NCI-H128 (cell line): ENCODE results near the gene ZFHX3.

Source experiments
- DNase-seq: peaks from one replicate; lab custom pipeline; 2025; ENCODE audit not compliant: unreplicated experiment; lab: John Stamatoyannopoulos, UW

ZFHX3 gene

DNA sequence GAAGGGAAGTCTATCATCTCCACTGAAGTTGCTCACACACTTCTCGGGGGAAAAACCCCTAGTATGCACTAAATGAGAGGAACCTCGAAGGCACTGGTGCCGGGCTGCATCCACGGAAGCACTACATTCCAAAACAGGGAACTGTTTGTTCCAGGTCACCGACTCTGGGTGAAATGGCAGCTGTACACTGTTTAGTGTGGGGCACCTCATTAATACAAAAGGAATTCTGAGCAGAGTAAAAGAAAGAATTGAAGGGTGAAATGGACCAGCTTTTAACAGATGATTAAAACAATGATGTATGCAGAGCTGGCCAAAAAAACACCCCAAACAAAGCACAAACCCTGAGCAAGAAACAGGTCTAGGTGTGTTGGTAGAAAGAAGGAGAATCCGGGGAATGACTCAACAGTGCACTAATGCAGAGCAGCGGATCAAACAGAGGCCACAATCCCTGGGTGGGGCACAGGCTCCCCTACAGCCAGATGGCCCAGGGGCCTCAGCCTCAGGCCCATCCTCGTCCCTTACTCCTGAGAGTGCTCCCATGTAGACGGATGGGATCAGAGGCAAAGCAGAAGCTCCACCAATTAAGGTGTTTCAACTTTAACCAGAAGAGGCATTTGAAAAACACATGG, 161.5 kb downstream of the ZFHX3 start:
- no peak for DNase-seq

GRCh38 chr16:72884573-72884972, 163.4 kb downstream of the ZFHX3 start:
- peak; percentile 19 for DNase-seq

GRCh38 chr16:72884037-72884436, 163.9 kb downstream of the ZFHX3 start:
- no peak for DNase-seq

DNA sequence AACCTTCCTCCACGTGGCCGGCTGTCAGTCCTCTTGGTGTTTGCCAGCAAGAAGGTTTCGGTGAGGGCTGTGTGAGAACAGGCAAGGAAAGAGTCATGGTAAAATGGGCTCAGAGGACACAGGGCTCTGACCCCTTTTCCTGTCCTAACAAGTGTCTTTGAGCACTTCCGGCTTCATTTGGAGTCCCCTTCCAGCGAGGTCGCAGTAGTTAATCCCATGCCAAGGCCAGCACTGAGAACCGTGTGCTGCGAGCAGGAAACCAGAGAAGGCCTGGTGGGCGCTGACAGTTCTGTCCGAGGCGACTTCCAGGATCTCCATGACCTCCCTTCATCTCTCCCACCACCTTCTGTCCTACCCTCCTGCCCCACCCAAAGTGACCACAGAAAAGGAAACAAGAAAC, 168.1 kb downstream of the ZFHX3 start:
- DNase-seq: no peak

GRCh38 chr16:72878301-72879269, 169.3 kb downstream of the ZFHX3 start:
- no peak for DNase-seq

DNA sequence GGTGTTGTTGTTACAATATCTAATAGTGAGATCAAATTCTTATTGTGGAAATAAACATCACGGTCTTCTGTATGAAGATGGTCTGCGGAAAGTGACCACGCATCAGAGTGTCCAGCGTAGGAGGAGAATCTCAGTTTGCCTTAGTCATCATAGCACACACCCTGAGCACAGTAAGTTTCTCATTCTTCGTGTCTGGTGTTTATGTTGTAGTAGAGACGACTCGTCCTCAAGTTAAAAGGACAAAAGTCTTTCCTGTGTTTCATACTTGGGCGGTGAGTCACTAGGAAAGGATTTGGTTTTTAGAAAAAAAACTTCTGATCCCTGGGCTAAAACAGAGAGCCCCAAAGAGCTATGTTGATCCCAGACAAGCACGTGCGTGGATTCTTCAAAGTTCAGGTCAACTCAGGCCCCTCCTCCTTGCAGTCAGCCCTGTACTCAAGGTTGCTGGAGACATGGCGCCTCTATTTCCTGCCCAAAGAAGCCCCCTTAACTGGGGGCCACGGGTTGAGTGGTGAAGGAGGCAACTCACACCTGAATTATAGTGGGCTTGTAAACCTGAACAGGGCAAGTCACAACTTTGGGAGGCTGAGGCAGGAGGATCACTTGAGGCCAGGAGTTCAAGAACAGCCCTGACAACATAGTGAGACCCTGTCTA, 170.4 kb downstream of the ZFHX3 start:
- DNase-seq: no peak

DNA sequence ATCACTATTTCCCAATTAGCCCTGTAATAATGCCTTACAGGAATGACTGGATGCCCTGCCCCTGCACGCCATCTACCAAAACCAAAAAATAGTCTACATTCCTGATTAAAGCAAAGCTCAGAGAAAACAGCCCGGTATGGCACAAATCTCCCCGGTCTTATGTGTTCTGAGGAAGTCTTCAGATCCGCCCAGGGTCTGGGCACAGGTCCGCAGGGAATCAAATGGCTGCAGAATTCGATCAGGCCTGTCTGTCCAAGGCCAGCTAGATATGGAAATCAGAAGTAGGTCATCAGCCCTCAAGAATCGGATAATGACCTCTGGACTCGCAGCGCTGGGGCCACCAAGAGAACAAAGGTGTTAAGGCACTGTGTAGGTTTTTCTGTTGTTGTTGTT, 171.0 kb downstream of the ZFHX3 start:
- no peak for DNase-seq

GRCh38 chr16:72876221-72876620, 171.7 kb downstream of the ZFHX3 start:
- no peak for DNase-seq

DNA sequence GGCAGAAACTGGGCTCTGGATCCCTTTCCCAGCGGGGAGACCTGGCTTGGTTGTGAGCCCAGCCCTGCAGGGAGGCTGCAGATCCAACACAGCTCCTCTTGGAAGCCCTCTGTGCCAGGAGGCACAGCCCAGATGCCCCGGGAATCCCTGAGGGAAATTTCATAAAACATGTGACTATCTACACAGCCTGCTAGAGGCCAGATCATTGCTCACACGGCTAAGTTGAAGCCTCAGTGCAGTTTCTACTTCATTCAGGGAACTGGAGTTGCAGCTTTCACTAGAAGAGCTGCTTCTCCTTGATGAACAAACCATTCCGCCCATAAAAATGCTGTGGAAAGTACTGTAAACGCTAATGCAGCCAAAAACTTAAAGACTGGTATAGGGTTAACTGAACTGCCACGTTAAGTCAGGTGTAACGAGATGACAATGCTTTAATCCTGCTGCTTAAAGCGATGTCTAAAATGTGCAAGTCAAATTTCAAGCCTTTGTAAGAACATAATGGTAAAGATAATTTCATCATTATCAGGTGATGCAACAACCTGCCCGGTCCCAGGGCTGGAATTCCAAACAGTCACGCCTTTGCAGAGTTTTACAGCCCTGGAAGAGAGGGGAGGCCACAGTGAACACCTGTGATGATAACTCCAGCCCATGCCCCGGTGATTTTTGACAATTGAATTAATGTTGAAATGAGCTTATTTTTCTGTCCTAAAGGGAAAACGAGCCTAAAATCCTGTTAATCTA, 172.5 kb downstream of the ZFHX3 start:
- no peak for DNase-seq

GRCh38 chr16:72873853-72874252, 174.1 kb downstream of the ZFHX3 start:
- DNase-seq: no peak

DNA sequence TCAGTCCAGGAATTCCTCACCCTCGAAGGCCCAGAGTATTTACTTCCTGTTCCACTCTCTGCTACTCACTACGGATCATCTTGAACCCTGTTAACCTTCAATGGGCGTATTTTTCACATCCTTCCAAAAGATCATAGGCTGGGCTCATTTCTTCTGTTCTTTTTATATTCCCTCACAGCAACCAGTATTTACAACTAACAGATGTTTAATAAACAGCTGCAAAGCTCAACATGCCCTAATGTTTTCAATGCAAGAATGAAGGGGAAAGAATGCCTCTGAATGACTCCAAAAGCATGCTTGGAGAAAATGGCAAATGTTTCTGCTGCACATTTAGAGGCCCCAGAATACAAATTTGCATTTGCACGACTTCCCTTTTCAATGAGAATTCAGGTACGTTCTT, 174.9 kb downstream of the ZFHX3 start:
- no peak for DNase-seq

GRCh38 chr16:72865835-72866234, 182.1 kb downstream of the ZFHX3 start:
- DNase-seq: no peak

GRCh38 chr16:72865258-72865657, 182.7 kb downstream of the ZFHX3 start:
- DNase-seq: no peak

DNA sequence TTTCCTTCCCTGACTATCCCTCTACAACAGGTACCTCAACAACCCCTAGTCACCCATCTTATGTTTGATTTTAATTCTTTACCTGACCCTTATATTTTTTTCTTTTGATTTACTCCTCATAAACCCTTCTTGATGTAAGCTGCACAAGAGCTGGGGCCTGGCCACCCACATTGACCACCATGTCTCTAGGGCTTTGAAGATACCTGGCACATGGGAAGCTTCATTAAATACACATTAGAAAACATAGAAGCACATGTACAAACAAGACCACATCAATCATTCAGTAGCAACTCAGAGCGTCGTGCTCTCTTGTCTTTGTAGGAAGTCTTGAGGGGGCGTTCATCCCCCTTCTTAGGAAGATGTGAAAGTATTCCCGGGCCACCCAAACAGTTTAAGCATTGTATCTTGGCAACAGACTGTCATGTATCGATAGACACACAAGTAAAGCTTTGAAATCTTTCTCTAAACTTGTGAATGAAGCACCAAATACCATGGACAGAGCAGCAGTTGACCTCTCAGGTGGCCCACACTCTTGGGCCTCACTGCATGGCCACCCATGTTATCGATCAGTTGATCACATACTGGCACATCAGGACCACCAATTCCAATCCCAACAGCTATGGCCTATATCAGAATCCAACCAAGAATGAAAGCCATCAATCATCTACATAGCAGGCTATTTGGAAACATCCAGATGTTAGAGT, 183.6 kb downstream of the ZFHX3 start:
- no peak for DNase-seq

DNA sequence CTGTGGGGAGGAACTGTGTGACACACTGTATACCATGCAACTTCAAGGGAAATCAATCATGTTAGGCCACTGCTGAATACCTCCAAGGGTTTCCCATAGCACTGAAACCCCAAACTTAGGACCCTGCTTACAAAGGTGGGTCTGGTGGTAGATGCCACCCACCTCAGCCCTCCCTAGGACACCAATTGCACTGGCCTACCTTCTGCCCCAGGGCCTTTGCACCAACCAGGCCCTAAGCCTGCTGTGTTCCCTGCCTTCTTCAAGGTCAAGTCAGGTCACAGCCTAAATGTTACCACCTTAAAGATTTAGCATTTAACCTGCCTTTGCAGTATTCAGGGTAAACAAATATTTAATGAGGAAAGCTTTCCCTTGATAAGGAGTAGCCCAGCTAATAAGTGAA, 185.8 kb downstream of the ZFHX3 start:
- no peak for DNase-seq

GRCh38 chr16:72860726-72861562, 187.0 kb downstream of the ZFHX3 start:
- DNase-seq: no peak

DNA sequence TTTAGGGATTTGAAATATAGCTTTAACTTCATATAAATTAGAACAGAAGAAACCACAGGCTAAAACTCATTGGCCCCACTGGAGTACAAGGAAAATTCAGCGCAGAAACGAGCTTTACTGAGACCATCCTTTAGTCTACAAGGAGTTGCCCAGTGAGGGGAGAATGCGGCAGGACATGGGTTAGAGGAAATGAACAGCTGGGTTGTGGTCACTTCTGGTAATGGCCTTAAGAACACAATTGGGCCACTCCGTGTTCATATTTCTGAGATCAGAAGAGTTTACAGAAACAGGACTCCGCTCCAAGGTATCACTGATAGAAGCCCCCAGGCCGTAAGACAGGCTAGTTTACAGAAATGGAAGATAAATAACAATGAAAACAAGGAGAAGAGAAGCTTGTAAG, 188.3 kb downstream of the ZFHX3 start:
- no peak for DNase-seq

DNA sequence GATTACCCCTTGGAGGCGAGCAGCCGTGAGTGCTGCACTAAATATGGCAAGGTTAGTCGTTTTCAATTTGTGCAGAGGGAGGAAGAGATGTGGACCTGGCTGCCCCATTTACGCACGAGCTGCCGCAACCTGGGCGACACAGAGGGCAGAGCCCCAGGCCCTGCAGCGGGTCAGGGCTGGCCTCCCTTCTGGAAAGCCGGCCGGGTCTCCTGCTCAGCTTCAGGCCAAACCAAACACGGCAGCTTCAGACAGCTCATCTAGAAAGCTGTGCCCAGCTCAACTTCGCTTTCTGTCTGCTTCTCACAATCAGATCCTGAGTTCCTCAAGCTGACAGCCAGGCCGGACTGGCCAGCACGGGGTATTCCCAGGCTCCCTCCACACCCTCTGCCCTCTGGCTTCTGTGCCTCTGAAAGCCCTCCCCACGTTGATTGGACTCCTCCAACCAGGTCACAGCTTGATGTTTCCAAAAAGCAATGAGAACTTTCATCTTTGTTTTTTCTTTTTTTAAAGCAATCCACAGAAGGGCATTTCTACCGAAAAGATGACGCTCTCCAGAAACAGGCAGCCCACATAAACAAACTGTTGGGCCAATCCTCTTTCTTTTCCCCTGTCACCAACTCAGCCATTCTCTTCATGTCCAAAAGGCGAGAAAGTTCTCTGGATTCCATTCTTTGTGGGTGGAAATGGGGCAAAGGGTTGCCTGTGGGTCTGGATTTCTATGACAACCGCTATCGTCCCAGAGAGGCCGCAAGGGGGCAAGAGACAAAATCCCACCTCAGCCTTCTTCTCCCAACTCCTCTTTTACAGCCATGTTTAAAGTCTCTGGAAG, 189.0 kb downstream of the ZFHX3 start:
- no peak for DNase-seq
